GM12874 (cell line): ENCODE results near the gene ARHGAP1.

ENCODE experiments used
- CTCF ChIP-seq: IDR thresholded peaks from 2 replicates; pipeline ENCODE4 v1.5.1; 2011; ENCODE audit warnings: low read depth, mild to moderate bottlenecking, control low read depth, low read length, moderate library complexity; ENCODE audit not compliant: insufficient read depth

The ARHGAP1 gene

DNA sequence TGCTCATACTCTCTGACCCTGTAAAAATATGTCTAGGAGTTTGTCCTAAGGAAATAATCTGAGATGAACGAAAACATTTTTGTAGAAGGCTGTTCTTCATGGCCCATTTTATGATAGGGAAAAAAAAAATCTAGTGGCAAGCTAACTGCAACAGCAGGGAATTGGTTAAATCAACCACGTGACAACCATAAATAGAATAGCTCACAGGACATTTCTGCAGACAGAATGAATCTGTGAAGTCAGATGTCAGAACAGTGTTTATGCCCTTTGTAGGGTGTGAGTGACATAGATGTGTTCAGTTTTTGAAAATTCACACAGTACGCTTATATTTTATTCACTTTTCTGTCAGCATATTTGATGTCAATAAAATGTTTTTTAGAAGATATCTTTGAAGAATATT lies 16.1 kb downstream of the ARHGAP1 start:
- no peak for TF ChIP-seq CTCF

DNA sequence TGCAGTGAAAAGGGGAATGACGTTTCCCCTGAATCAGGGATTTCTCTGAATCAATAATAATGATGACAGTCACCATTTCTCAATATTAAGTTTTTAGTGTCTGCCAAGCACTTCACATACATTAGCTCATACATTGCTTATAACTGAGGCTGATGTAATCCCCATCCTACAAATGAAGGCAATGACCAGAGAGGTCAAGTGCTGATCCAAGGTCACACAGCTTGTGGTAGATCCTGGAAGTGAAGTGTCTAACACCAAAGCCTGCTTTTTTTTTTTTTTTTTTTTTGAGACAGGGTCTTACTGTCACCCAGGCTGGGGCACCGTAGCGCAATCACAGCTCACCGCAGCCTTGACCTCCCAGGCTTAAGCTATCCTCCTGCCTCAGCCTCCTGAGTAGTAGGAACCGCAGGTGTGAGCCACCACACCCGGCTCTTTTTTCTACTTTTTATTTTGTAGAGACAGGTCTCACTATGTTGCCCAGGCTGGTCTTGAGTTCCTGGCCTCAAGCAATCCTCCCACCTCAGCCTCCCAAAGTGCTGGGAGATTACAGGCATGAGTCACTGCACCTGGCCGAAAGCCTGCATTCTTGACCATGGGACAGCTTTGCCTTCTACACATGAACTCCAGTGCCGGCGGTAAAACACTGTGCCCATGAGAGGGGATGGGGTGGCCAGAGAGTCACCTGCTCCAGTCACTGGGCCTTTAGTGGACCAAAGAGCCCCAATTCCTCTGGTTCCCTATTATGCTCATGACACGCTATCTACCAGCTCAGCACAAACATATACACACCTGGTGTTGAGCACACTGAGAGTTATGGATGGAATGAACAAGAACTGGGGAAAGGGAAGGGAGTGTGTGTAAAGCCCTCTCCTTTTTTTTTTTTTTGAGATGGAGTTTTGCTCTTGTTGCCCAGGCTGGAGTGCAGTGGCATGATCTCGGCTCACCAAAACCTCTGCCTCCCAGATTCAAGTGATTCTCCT lies 17.4 kb downstream of the ARHGAP1 start:
- TF ChIP-seq CTCF, result no peak

DNA sequence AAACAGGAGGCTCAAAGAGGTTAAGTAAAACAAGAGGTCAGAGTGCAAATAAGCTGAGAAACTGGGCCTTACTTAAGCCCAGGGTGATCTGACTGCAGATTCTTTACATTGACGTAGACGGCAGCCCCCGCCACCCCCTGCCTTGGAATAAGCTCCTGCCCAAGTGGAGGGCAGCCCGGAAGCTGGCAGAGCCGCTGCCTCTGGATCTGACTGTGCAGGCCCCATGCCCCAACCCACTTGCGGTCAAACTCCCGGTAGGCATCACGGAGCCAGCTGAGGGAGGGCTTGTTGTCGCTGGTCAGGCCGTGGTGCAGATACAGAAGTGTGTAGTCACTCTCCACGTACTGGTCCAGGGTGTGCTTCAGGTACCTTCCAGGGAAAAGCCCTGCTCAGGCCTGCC lies 18.6 kb downstream of the ARHGAP1 start:
- TF ChIP-seq CTCF, result no peak

GRCh38 chr11:46680815-46681214 lies 19.6 kb downstream of the ARHGAP1 start:
- no peak for TF ChIP-seq CTCF

DNA sequence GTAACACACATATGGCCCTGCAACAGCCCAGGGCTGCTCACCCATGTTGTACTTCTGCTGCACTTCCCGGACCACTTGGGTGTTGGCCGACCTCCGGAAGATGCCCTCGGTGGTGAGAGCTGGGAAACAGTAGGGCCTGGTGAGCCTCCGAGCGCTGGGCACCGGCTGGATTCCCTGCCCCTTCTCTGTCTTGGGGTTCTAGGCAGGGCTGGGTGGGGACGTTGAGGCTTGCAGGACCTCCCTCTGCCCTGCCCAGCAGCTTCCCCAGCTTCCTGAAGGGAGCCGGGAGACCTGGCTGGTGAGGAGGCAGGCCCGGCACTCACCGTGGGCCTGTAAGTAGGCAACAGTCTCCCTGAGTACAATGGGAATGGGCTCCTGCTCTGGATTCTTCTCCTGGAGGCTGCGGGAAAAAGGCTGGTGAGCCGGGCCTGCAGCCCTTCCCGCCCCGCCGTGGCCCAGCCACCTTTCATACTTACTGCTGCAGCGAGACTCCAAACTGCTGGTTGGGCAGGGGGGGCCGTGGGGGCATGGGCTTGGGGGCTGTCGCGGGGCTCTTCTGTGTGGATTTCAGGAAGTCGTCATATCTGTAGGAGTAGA lies 20.2 kb downstream of the ARHGAP1 start:
- TF ChIP-seq CTCF, result no peak

GRCh38 chr11:46679241-46680163 lies 20.9 kb downstream of the ARHGAP1 start:
- TF ChIP-seq CTCF, result no peak

DNA sequence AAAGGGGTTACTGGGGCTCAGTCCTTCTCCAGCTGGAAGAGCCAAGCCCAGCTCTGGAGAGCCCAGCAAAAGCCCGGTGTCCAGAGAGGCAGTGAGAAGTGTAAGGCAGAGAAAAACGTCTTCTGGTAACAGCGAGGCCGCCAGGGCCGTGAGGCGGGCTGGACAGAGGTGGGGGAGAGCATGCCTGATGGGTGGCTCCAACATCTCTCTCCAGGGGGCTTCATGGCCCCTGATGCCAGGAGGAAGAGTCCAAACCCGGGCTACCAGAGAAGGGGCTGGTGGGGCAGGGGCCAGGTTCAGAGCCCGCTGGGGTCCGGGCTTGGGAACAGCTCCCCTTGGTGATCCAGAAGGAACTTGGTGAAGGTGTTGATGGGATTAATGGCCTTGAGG lies 21.7 kb downstream of the ARHGAP1 start:
- TF ChIP-seq CTCF, result no peak
